Astrocyte of the spinal cord (primary cell): ENCODE measurements around the gene HACD2.
A peak's percentile ranks its signal among the peaks of the same experiment; 100 is the strongest.

Experiments
- DNase-seq: peaks from one replicate; pipeline ENCODE4 v3.0.0; 2011; ENCODE audit warnings: low read depth, low spot score
- H3K4me3 ChIP-seq: 2 replicates; pipeline ENCODE4 v1.5.1; 2011; ENCODE audit warnings: low read depth, mild to moderate bottlenecking, low read length, moderate library complexity
- in situ Hi-C: cut with HindIII; loops from 2 replicates; pipeline ENCODE4 v1.10.0; 2017; ENCODE audit warnings: low sequenced_read_pairs
- TF ChIP-seq, protein P1 (sequence below): IDR thresholded peaks from 2 replicates; pipeline ENCODE4 v1.5.1; 2012; ENCODE audit warnings: low read depth, mild to moderate bottlenecking, low read length, inconsistent platforms

Gene HACD2

DNA sequence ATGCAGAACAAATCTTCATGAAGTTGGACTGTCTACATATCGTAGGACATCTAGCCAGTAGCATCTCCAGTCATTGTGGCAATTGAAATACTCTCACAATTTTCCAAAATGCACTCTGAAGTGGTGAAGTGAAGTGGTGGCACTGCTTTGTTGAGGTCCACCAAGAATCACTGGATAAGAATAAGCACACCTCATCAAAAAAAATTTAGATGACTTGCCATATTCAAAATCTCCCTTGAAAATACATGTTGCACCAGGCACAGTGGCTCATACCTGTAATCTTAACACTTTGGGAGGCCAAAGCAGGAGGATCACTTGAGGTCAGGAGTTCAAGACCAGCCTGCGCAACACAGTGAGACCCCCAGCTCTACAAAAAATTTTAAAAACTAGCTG is 12.9 kb downstream of the HACD2 start:
- TF ChIP-seq, protein P1, sequence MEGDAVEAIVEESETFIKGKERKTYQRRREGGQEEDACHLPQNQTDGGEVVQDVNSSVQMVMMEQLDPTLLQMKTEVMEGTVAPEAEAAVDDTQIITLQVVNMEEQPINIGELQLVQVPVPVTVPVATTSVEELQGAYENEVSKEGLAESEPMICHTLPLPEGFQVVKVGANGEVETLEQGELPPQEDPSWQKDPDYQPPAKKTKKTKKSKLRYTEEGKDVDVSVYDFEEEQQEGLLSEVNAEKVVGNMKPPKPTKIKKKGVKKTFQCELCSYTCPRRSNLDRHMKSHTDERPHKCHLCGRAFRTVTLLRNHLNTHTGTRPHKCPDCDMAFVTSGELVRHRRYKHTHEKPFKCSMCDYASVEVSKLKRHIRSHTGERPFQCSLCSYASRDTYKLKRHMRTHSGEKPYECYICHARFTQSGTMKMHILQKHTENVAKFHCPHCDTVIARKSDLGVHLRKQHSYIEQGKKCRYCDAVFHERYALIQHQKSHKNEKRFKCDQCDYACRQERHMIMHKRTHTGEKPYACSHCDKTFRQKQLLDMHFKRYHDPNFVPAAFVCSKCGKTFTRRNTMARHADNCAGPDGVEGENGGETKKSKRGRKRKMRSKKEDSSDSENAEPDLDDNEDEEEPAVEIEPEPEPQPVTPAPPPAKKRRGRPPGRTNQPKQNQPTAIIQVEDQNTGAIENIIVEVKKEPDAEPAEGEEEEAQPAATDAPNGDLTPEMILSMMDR: no peak
- in situ Hi-C loops: no loop called here
- DNase-seq: no peak
- no peak overlapping the region for H3K4me3 ChIP-seq

DNA sequence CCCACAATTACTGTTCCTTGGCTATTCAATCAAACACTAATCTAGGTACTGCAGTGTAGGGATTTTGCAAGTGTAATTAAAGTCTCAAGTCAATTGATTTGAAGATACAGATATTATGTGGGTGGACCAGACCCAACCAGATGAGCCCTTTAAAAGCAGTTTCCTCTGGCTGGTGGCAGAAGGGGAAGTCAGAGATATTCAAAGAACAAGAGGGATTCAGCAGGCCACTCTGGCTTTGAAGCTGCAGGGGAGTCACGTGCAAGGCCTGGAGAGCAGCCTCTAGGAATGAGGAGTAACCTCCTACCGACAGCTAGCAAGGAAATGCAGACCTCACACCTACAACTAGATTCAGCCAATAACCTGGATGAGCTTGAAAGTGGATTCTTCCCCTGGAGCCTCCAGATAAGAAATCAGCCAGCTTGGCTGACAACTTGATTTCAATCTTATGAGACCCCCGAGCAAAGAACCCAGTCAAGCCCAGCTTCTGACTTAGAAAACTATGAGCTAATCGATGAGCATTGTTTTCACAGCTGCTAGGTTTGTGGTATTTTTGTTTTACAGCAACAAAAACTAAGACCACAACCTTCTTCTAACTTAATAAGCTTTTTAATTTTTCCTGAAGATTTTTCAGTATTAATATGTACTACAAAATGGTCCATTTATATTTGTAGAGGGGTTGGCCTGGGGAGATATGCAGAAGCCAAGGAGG is 13.4 kb downstream of the HACD2 start:
- in situ Hi-C loops: no loop called here
- peak; percentile 17 for DNase-seq
- H3K4me3 ChIP-seq: no peak overlapping the region
- TF ChIP-seq, protein P1: no peak

DNA sequence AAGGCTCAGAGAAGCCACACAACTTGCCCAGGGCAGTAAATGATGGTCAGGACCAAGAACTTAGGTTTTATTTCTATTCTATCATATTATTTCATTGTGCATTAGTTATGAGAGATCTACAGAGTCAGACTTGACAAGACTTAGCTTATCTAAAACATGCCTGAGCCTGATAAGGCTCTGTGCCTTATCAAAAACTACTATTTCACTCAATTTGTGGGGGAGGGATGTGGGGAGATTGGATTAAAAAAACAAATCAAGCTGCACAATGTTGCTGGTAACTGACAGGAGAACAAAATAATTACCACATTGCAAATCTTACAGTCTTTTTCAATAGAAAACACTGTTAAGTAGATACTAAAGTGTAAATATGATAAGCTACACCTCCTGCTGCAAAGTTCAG is 16.0 kb downstream of the HACD2 start:
- TF ChIP-seq, protein P1: no peak
- DNase-seq: no peak
- H3K4me3 ChIP-seq: no peak overlapping the region
- in situ Hi-C loops: no loop called here

DNA sequence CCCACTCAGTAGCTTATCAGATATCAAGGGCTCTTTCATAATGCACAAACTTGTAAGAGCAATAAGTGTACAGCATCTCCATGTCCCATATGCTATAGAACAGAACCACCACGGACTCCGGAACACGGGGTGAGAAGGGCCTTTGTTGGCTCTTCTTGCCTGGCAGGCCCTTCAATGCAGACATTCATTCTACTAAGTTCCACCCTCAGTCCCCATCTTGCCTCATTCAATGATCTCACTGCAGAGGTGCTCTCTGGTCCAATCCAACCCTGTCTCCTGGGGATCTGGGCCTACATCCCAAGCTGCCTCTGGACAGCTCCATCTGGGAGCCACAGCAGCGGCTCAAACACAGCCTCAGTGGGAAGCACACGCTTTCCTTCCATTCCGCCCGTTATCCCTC is 16.8 kb downstream of the HACD2 start:
- no peak overlapping the region for H3K4me3 ChIP-seq
- DNase-seq: no peak
- TF ChIP-seq, protein P1: no peak
- in situ Hi-C loops: no loop called here

DNA sequence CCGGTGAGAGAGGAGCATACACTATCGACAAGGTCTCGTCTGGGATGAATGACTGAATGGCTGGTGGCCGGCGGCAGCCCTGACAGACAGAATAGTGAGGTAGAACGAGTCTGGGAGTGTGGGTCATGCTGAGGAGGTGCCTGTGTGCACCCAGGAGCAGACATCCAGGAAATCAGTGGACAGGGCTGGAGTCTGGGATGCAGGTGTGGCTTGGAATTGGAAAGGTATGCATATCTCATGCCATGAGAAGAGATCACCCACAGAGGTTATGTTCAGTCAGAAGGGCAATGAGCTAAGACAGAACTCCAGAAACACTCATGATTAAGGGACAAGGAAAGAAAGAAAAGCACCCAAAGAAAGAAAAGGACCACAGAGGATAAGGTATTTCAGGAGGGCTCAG is 20.8 kb downstream of the HACD2 start:
- TF ChIP-seq, protein P1: no peak
- no peak for DNase-seq
- no peak overlapping the region for H3K4me3 ChIP-seq
- in situ Hi-C loops: no loop called here

DNA sequence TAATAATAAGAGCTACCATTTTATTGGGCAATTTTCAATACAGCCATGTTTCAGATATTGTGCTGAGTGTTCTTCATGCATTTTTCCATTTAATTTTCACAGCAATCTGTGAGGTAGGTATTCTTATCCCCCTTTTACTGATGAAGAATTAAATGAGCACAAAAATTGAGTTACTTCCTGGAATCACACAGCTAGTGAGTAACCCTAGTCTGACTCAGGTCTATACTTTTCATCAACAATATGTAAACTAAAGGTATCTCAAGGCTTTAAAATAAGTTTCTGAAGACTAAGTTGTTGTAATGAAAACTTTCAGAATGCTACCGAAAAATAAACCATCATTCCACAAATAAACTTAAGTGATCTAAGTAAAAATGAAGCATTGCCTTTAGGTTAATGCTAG is 22.3 kb downstream of the HACD2 start:
- no peak overlapping the region for H3K4me3 ChIP-seq
- TF ChIP-seq, protein P1: no peak
- DNase-seq: no peak
- in situ Hi-C loops: no loop called here

DNA sequence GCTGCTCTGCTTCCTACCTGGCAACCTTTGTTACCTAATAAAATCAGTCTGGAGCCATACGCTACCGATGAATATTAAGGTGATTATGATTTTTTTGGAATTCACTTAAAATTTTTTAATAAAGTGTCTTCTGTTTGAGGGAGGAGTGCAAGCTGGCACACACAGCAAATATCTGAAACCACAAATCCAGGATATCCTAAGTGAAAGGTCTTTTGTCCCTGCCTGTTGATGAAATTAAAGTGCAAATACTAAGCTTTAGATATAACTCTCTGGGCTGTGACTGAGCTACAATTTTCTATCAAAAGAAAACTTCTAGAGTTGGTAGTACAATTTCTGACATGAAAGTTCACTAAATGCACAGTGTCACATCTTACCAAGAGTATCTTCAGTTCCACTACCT is 23.7 kb downstream of the HACD2 start:
- in situ Hi-C loops: no loop called here
- H3K4me3 ChIP-seq: no peak overlapping the region
- DNase-seq: no peak
- TF ChIP-seq, protein P1: no peak
